RKO (cell line): ENCODE measurements around the gene SPCS1.
"Not testable (repeated sequence)": the region's sequence is repeated elsewhere in the genome, so short reads cannot be mapped to it uniquely, and the experiment has no call there.

Source experiments
- DNase-seq: peaks from one replicate; pipeline ENCODE4 v3.0.0-alpha.2; 2016; ENCODE audit warnings: low spot score

The SPCS1 gene

GRCh38 chr3:52694528-52695189 lies 11.2 kb upstream of the SPCS1 start:
- no peak for DNase-seq

DNA sequence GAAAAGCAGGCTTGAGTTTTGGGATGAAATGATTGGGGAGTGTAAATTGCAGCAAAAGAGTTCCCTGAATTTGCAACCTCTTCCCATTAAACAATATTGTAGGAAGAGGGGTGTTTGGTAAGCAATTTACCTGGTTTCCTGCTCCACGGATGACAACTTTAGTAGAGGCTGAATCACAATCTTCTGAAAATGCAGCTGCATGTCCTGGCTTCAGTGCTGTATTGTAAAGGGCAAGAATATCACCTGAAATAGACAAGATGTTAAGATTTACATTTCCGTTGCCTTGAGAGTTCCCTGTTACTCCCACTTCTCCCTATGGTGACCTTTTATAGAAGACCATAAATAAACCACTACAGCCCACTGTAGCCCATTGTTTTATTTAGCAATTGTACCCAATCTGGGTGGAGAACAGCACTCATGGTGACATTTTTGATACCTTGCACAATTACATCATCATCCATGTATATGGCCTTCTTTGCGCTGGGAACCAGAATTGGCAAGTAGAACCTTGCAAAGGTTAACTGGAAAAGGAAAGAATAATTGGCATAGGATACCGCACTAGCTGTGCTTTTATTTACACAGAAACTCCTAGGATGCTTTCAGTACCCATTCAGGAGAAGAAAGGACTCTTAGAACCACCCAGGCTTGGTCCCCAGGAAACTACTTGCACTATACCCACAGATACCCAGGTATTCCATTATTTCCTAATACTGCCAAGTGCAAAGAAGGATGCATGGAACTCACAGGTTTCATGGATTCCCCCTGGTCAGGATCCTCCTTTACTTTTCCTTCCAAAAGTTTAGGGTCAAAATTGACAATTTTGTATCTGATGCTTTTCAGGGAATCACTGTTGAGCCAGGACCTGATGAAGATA lies 9.9 kb upstream of the SPCS1 start:
- no peak for DNase-seq

GRCh38 chr3:52696830-52697631 lies 8.9 kb upstream of the SPCS1 start:
- DNase-seq: no peak

DNA sequence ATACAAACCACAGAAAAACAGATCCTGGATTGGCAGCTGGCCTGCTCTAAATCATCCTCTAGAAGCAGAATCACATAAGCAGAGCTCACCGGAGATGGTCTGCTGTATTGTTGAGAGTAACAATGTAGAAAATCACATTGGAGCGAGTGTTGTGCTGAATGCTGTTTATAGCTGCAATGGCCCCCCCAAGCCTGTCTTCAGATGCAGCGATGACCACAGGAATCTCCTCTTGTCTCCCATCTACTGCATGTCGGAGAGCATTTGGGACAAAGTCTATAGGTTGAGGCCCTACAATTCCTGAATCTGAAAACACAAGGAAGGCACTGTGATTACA lies 8.3 kb upstream of the SPCS1 start:
- no peak for DNase-seq

DNA sequence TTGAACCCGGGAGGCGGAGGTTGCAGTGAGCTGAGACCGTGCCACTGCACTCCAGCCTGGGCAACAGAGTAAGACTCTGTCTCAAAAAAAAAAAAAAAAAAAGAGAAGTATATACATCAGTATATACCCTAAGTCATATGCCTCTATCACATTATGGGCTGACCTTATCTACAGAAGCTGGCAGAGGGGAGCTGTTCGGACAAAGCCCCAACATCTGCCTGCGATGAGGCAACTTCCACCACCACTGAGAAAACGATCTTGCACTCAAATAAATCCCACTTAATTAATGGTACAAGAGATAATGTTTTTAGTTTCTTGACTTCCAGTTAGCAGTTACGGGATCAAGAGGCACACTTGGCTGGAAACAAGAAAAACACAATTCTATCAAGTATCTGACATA lies 2.6 kb upstream of the SPCS1 start:
- DNase-seq: no peak

DNA sequence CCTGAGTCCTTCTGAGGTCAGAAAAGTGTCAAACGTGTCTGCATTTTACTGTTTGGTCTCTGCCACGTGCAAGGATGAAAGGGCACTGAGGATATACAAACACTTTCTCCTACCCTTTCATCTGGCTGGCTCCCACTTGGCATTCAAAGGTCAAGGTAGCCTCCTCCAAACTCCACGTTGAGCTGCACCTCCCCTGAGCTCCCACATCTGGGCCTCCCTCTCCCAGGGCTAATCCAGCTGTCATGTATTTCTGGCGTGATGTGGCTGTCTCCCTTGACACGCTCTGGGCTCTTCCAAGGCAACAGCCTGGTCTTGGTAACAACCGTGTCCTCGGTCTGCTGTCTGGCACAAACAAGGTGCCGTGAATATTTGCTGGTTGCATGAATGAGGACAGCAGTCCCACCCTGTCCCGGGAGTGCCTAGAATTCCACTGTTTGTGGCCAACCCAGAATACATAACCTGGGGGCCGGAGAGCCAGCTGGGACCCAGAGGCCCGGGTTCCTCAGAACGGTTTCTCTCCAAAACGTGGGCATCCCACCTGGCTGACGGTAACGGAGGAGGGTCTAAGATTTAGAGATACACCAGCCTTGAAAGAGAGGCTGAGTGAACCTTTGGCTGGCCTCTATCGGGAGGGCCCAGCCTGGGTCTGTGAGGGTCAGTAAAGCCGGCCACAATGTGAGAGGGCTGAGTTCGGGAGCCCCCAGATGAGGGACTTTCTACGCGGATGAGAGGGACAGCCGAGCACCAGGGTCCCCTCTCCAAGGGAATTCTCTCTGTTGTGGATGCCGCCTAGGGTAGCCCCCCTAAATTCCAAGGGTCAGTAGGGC lies 1.1 kb upstream of the SPCS1 start:
- DNase-seq: peak; percentile 50

GRCh38 chr3:52705438-52705687 lies 543 bp upstream of the SPCS1 start:
- no peak for DNase-seq

- DNase-seq: no peak
These were observed 1.7 kb downstream of the SPCS1 start for GRCh38 chr3:52707585-52707984.

DNA sequence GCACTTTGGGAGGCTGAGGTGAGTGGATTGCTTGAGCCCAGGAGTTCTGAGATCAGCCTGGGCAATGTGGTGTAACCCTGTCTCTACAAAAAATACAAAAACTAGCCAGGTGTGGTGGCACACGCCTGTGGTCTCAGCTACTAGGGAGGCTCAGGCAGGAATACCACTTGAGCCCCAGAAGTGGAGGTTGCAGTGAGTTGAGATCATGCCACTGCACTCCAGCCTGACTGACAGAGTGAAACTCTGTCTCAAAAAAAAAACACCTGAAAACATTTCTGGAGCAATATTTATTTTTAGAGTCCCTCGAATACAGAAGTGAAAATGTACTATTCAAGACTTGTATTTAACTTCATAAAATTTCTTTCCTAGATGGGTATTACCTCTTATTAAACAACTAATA lies 4.6 kb downstream of the SPCS1 start:
- DNase-seq: no peak

GRCh38 chr3:52712291-52713212 lies 6.6 kb downstream of the SPCS1 start:
- no peak for DNase-seq

DNA sequence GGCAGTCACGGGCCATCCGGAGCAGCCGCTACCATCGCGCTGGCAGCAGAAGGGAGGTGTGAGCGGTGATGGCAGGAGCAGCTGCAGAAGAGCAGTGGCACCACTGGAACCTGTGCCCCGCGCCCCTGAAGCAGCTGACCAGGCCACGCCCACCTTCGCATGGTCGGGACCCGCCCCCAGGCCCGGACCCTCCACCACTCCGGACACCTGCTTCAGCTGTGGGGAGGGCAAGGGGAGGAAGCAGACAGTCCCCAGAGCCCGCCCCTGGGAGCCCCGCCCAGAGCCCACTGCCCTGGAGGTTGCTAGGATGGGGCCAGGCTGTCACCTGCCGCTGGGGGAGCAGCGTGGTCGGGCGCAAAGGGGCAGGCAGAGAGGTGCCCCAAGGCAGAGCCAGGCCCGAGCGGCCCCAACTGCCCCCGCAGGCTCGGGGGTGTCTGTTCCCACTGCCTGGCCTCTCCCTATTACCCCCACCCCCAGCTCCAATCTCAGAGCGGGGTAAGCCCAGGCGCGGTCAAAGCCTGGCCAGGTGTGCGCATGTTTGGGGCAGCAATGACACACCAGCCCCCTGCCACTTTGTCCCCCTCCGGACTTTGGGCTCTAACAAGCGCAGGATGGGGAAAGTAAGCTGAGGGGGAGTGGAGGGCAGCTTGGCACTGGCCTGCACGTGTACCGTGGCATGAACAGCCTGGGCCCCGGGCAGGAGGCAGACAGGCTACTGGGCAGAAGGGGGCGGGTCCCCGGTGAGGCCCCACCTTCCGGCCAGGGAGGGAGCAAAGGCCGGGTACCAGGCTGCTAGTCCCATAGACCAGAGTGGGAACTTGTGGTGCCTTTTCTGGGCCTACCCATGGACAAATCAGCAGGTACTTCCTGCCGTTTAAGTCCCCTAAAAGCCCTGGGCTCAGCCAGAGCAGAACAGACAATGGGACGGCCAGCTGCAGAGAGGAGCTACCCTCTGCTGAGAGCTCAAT lies 8.7 kb downstream of the SPCS1 start:
- DNase-seq: no peak

DNA sequence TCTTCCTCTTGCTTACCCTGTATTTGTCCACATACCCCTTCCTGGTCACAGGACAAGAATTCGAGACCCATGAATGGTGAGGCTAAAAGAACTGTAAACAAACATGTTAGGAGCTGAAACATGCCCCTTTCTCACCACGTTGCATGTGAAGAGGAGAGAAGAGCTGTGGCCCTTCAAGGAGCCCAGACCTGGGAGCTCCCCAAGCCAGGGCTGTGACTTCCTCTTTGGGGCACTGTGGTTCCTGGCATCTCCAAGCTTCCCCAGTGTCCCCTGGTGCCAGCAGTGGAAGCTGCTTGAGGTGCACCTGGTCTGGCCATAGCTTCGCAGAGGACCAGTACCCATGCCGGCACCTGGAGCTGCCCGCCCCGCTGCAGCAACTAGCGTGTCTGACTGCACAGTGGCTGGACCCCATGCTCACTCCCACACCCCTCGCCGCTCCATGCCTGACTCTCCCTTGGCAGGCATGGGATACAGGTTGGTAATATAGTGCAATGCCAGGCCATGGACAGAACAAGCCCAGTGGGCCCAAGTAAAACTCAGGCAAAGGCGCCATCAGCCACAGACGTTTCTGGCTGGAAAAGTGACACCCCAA lies 9.9 kb downstream of the SPCS1 start:
- no peak for DNase-seq

- DNase-seq: no peak
These were observed 13.7 kb downstream of the SPCS1 start for GRCh38 chr3:52719618-52720017.

GRCh38 chr3:52721002-52721729 lies 15.3 kb downstream of the SPCS1 start:
- DNase-seq: no peak

DNA sequence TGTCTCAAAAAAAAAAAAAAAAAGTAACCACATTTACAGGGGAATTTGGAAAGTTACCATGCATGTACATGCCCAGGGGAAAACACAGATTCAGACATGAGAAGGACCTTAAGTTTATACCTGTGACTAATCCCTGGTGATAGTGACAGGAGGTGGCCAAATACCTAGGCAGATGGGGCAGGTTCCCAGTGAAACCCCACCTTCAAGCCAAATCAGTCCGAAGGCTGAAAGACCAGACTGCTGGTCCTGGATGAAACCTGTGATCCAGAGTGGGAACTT lies 15.8 kb downstream of the SPCS1 start:
- no peak for DNase-seq

DNA sequence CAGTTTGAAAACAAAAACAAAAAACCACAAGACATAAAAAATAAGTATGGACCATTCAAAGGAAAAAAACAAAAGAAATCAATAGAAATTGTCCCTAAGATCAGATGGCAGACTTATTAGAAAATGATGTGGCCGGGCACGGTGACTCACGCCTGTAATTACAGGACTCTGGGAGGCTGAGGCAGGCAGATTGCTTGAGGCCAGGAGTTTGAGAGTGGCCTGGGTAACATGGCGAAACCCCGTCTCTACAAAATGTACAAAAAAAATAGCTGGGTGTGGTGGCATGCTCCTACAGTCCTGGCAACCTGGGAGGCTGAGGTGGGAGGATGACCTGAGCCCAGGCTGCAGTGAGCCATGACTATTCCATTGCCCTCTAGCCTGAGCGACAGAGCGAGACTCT lies 16.6 kb downstream of the SPCS1 start:
- DNase-seq: no peak

GRCh38 chr3:52723935-52724334 lies 18.0 kb downstream of the SPCS1 start:
- no peak for DNase-seq

- no peak for DNase-seq
These were observed 18.6 kb downstream of the SPCS1 start for GRCh38 chr3:52724511-52724910.

- DNase-seq: not testable (repeated sequence)
These were observed 22.8 kb downstream of the SPCS1 start for GRCh38 chr3:52728753-52729152.
